Transverse colon (tissue), 4 donors: ENCODE results near the gene GNG7. TPM values are rescaled to one million over a fixed set of nuclear protein-coding genes. Genes with fewer than 3 reads are reported as not detected.
A peak's percentile ranks its signal among the peaks of the same experiment; 100 is the strongest.
"Not testable (repeated sequence)": the region's sequence is repeated elsewhere in the genome, so short reads cannot be mapped to it uniquely, and the experiment has no call there.

ENCODE experiments used
- DNase-seq: peaks from one replicate; pipeline ENCODE4 v3.0.0-alpha.2; 2019
- H3K27ac ChIP-seq, 4 donors: fragments of 200-600 bp; sonication (generic); 2 replicates each; pipeline ENCODE4 v1.5.1; 2016 to 2018; ENCODE audit warnings: inconsistent platforms in 4 of 4
- H3K27me3 ChIP-seq: fragments of 200-600 bp; sonication (generic); 2 replicates; pipeline ENCODE4 v1.5.1; 2017; ENCODE audit warnings: inconsistent platforms
- H3K36me3 ChIP-seq, 4 donors: fragments of 200-600 bp; sonication (generic); 2 replicates each; pipeline ENCODE4 v1.5.1; 2017 to 2019; ENCODE audit warnings: inconsistent platforms in 4 of 4
- H3K4me1 ChIP-seq, 4 donors: fragments of 200-600 bp; sonication (generic); 2 replicates each; pipeline ENCODE4 v1.5.1; 2017 to 2020; ENCODE audit warnings: inconsistent platforms in 4 of 4
- H3K4me3 ChIP-seq, 4 donors: fragments of 200-600 bp; sonication (generic); 1 replicate in 1 of 4; 2 replicates in 3 of 4; pipeline versions ENCODE4 v1.5.1 to v1.6.1; 2017 to 2019; ENCODE audit warnings: inconsistent platforms in 4 of 4
- H3K9me3 ChIP-seq, 2 donors: fragments of 200-600 bp; sonication (generic); 2 replicates each; pipeline ENCODE4 v1.5.1; 2017 to 2019; ENCODE audit warnings: inconsistent platforms in 2 of 2
- EP300 ChIP-seq: sonication (generic); formaldehyde crosslinking; IDR thresholded peaks from one replicate; pipeline ENCODE4 v1.6.1; 2017; ENCODE audit warnings: antibody characterized with exemption, low read depth
- POLR2A ChIP-seq: fragments of 450-650 bp; IDR thresholded peaks from one replicate; pipeline ENCODE4 v1.6.1; 2016; ENCODE audit warnings: antibody characterized with exemption, mild to moderate bottlenecking, moderate library complexity
- POLR2AphosphoS5 ChIP-seq, 3 donors: sonication (generic); formaldehyde crosslinking; IDR thresholded peaks; one replicate each; pipeline ENCODE4 v1.6.1; 2016; ENCODE audit warnings: antibody characterized with exemption in 3 of 3
- WGBS, 2 donors: methylation state at CpG; one replicate each; pipeline ENCODE4 v1.1.5; 2018; ENCODE audit warnings: low coverage in 1 of 2; 5-methylcytosine and 5-hydroxymethylcytosine counted together
- in situ Hi-C, 4 donors: fragments of 200-750 bp; cut with MboI; loops; one replicate each; pipeline versions ENCODE4 v1.15.0 to v1.15.1; 2017; ENCODE audit warnings: low sequenced_read_pairs in 3 of 4, low pct_ligation_motif_present in 1 of 4, low pct_unique_long_range_greater_than_20kb in 1 of 4
- intact Hi-C: fragments of 100-400 bp; cut with DNase I; formaldehyde crosslinking; loops from one replicate; pipeline ENCODE4 v1.15.1; 2023; ENCODE audit warnings: low total_unique reads
- total RNA-seq, 4 donors: library from RNA; depleted of rRNA; stranded (reverse); fragments of >200 nt; gene quantifications; one replicate each; pipeline ENCODE4 v1.1.0, GENCODE V29; 2016
- TF ChIP-seq, protein P1 (sequence below), 5 experiments: fragments of 200-600 bp in 3 of 5; fragments of 450-650 bp in 2 of 5; sonication (generic) in 3 of 5; IDR thresholded peaks; 1 replicate in 2 of 5; 2 replicates in 3 of 5; pipeline ENCODE4 v1.5.1; 2016 to 2017; ENCODE audit warnings: antibody characterized with exemption in 5 of 5, inconsistent platforms in 3 of 5, mild to moderate bottlenecking in 2 of 5, moderate library complexity in 1 of 5

Gene GNG7
- total RNA-seq, 4 donors from 2014 or later, result 1.6 to 13.1 (median 4.0) TPM

DNA sequence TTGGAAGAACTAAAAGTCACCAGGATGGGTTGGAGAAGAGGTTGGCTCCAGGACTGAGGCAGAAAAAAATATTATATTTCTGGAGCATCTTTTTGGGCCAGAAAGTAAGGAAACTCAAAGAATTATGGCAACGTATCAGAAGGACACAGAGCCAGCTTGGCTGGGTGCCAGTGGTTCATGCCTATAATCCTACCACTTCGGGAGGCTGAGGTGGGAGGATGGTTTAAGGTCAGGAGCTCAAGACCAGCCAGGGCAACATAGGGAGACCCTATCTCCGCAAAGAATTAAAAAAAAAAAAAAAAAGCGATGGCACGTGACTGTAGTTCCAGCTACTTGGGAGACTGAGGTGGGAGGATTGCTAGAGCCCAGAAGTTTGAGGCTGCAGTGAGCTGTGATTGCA lies 118.5 kb downstream of the GNG7 start:
- Histone ChIP-seq H3K27ac (no peak overlapping the region), H3K27me3 (no peaks in the 10 kb centered on the region), H3K36me3 (no peaks in the 10 kb centered on the region), H3K4me1 (peaks cover 6 to 29% (median 21%) of the 10 kb centered on the region in 4 donors), H3K9me3 (peaks cover 0 to 6% of the 10 kb centered on the region in 2 donors), H3K4me3 (no peak overlapping the region)
- no peak for TF ChIP-seq POLR2A
- no peak for TF ChIP-seq EP300
- TF ChIP-seq POLR2AphosphoS5 (IDR thresholded peaks at IDR 0.05), result no peak
- TF ChIP-seq, protein P1, sequence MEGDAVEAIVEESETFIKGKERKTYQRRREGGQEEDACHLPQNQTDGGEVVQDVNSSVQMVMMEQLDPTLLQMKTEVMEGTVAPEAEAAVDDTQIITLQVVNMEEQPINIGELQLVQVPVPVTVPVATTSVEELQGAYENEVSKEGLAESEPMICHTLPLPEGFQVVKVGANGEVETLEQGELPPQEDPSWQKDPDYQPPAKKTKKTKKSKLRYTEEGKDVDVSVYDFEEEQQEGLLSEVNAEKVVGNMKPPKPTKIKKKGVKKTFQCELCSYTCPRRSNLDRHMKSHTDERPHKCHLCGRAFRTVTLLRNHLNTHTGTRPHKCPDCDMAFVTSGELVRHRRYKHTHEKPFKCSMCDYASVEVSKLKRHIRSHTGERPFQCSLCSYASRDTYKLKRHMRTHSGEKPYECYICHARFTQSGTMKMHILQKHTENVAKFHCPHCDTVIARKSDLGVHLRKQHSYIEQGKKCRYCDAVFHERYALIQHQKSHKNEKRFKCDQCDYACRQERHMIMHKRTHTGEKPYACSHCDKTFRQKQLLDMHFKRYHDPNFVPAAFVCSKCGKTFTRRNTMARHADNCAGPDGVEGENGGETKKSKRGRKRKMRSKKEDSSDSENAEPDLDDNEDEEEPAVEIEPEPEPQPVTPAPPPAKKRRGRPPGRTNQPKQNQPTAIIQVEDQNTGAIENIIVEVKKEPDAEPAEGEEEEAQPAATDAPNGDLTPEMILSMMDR (IDR thresholded peaks at IDR 0.05), result no peak
- intact Hi-C loops (no loop called here), in situ Hi-C loops (no loop called here)
- no peak for DNase-seq
- WGBS, 2 donors, result 79 to 81% methylated on average over 5 of the region's 5 CpGs

DNA sequence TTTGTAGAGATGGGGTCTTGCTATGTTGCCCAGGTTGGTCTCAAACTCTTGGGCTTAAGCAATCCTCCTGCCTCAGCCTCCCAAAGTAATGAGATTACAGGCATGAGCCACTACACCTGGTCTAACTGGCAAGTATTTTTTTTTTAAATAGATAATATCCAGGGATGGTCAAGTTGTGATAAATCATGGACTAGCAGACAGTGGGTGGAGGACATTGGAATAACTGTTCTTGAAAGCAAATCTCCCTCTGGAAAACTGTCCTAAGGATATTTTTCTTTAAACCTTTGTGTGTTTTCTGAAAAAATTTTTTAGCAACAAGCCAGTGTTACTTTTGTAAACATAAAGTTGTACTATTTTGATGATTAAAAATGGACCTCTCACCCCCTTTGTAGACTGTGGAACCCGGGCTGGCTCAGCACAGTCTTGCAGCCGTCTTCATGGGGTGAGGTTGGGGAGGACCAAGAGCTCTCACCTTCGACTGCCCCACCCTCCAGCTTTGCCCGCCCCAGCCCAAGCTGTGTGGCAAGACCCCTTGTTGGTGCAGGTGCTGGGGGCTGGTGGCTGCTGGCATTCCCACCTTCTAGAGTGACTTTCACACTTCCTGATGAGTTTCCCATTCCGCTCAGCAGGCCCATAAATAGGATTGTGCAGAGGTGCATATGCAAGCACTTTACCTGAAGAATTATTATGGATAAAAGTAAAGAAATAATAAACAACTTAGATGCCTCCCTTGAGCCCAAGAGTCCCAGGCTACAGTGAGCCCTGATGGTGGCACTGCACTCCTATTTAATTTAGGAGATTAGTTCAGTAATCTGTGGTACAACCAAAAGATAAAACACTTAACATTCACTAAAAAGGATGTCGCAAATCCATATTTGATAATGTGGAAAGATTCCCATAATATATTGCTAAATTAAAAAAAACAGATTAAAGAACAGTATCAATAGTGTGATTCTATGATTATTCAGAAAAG lies 119.2 kb downstream of the GNG7 start:
- no peak overlapping the region for H3K4me3 ChIP-seq
- H3K27me3 ChIP-seq, result no peaks in the 10 kb centered on the region
- no peak overlapping the region for H3K27ac ChIP-seq
- H3K9me3 ChIP-seq, result peaks cover 0 to 6% of the 10 kb centered on the region in 2 donors
- no peaks in the 10 kb centered on the region for H3K36me3 ChIP-seq
- intact Hi-C loops, result no loop called here
- no peak for DNase-seq
- 94 to 100% methylated on average over 1 to 6 of the region's 6 CpGs for WGBS, 2 donors
- in situ Hi-C loops, result no loop called here
- peaks cover 12 to 29% (median 22%) of the 10 kb centered on the region in 4 donors for H3K4me1 ChIP-seq
- TF ChIP-seq EP300, result no peak

DNA sequence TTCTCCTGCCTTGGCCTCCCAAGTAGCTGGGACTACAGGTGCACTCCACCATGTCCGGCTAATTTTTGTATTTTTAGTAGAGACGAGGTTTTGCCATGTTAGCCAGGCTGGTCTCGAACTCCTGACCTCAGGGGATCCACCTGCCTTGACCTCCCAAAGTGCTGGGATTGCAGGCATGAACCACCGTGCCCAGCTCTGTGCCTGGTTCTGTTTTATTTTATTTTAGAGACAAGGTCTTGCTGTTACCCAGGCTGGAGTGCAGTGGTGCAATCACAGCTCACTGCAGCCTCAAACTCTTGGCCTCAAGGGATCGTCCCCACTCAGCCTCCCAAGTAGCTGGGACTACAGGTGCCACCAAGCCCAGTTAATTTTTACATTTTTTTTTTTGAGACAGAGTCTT lies 122.1 kb downstream of the GNG7 start:
- WGBS, 2 donors, result 86% methylated on average over 5 of the region's 5 CpGs; no CpG with 5 or more reads in 1 of the 2 donors
- H3K4me3 ChIP-seq, H3K36me3 ChIP-seq, H3K27me3 ChIP-seq, H3K9me3 ChIP-seq, H3K27ac ChIP-seq, DNase-seq, intact Hi-C loops, in situ Hi-C loops: not testable (repeated sequence)
- H3K4me1 ChIP-seq, result peaks cover 15 to 39% (median 28%) of the 10 kb centered on the region in 4 donors

DNA sequence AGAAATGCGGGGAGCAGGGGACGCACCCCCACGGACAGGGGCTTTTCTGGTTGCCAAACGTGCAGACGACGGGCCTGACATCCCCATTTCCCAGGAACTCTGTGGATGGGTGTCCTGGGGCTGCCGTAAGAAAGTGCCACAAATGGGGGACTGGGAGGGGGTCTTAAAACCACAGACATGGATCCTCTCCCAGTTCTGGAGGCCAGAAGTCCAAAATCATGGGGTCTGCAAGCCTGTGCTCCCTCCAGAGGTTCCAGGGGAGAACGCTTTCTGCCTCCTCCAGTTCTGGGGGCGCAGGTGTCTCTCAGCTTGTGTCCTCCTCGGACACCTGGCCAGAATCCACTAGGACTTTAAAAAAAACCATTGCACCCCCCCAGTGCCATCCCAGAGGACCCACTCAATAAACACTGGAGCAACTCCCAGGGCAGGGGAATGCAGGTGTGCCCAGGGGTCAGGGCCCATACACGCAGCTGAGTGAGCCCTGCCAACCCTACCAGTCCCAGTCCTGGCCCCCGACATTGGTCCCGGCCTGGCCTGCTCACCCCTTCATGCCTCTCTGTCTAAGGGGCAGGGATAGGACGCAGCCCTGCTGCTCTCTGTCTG lies 122.7 kb downstream of the GNG7 start:
- peaks cover 15 to 39% (median 28%) of the 10 kb centered on the region in 4 donors for H3K4me1 ChIP-seq
- H3K4me3 ChIP-seq, result peak overlapping the region in 2 of 4 donors; percentile 27 to 47
- in situ Hi-C loops (no loop called here), intact Hi-C loops (loop anchor here (2.0 to 5.0 kb wide), 3 partner anchors 33 to 103 kb away; partner anchors contain the start of gene GADD45B)
- H3K27me3 ChIP-seq, result no peaks in the 10 kb centered on the region
- peaks cover 0 to 6% of the 10 kb centered on the region in 2 donors for H3K9me3 ChIP-seq
- 39 to 80% methylated on average over 3 to 14 of the region's 14 CpGs for WGBS, 2 donors
- no peaks in the 10 kb centered on the region for H3K36me3 ChIP-seq
- peak overlapping the region; percentile 77 to 87 (median 81) for H3K27ac ChIP-seq
- TF ChIP-seq POLR2AphosphoS5 (IDR thresholded peaks at IDR 0.05), result no peak
- TF ChIP-seq, protein P1 (IDR thresholded peaks at IDR 0.05), result peak in 1 of 5 experiments; percentile 53
- no peak for DNase-seq
